ENCODE data around the gene DCAF12. TPM values are rescaled to one million over a fixed set of nuclear protein-coding genes. Genes with fewer than 3 reads are reported as not detected.
"Not testable (repeated sequence)": the region's sequence is repeated elsewhere in the genome, so short reads cannot be mapped to it uniquely, and the experiment has no call there.

Gene DCAF12
- total RNA-seq, 4 donors from 2014 or later: 6.4 to 35.3 (median 30.3) TPM

GRCh38 chr9:34139477-34140146, 13.1 kb upstream of the DCAF12 start:
- Histone ChIP-seq H3K27ac (no peak overlapping the region), H3K36me3 (no peaks in the 10 kb centered on the region), H3K4me1 (no peaks in the 10 kb centered on the region), H3K9me3 (no peaks in the 10 kb centered on the region), H3K27me3 (no peaks in the 10 kb centered on the region), H3K4me3 (no peak overlapping the region)
- no peak for TF ChIP-seq POLR2A (IDR thresholded peaks at IDR 0.05)
- TF ChIP-seq CTCF (IDR thresholded peaks at IDR 0.05): no peak
- no peak for DNase-seq
- intact Hi-C loops (cut with DNase I; ENCODE audit: low total_unique reads): no loop called here

- H3K27ac ChIP-seq; H3K27me3 ChIP-seq; H3K4me3 ChIP-seq; H3K36me3 ChIP-seq; H3K4me1 ChIP-seq; H3K9me3 ChIP-seq; DNase-seq; intact Hi-C loops (cut with DNase I; ENCODE audit: low total_unique reads): not testable (repeated sequence)
These were observed 12.1 kb upstream of the DCAF12 start for GRCh38 chr9:34138644-34139043.

DNA sequence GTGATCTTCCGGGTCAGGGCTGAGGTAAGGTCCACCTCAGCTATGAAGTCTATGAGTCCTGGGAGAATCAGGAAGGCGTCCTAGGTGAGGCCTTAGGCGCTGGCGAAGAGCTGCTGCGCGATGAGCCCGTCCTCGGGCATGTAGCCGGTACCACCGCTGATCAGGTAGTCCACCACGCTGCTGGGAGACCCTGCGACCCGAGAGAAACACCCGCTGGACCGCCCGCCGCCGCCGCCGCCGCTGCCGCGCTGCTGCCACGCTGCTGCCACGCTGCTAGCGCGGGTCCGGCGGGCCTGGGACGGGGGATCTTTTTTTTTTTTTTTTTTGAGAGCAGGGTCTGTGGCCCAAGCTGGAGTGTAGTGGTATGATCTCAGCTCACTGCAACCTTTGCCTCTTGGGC, 8.0 kb upstream of the DCAF12 start:
- no peak overlapping the region for H3K27ac ChIP-seq
- TF ChIP-seq CTCF (IDR thresholded peaks at IDR 0.05) (no peak), POLR2A (IDR thresholded peaks at IDR 0.05) (no peak)
- no peaks in the 10 kb centered on the region for H3K27me3 ChIP-seq
- no peaks in the 10 kb centered on the region for H3K36me3 ChIP-seq
- no peaks in the 10 kb centered on the region for H3K9me3 ChIP-seq
- intact Hi-C loops (cut with DNase I; ENCODE audit: low total_unique reads): no loop called here
- H3K4me3 ChIP-seq: no peak overlapping the region
- no peaks in the 10 kb centered on the region for H3K4me1 ChIP-seq
- DNase-seq: no peak

DNA sequence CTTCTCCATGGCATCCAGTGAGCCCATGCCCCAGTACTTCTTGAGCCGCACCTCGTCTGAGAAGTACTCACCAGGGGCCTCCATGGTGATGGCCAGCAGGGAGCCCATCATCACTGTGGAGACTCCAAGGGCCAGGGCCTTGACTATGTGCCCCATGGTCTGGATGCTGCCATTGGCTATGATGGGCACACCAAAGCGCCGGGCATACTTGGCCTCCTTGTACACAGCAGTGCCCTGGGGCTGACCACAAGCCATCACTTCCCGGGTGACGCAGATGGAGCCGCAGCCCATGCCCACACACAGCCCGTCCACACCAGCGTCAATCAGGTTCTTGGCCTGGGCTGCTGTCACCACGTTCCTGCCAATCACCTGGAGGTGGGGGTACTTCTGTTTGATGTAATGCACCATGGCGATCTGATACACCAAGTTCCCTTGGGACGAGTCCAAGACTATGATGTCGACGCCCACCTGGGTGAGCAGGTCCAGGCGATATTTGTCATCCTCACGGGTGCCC, 7.0 kb upstream of the DCAF12 start:
- intact Hi-C loops (cut with DNase I; ENCODE audit: low total_unique reads): no loop called here
- H3K27ac ChIP-seq: no peak overlapping the region
- no peak for DNase-seq
- H3K4me1 ChIP-seq: no peaks in the 10 kb centered on the region
- H3K4me3 ChIP-seq: no peak overlapping the region
- H3K36me3 ChIP-seq: no peaks in the 10 kb centered on the region
- no peak for TF ChIP-seq POLR2A (IDR thresholded peaks at IDR 0.05)
- TF ChIP-seq CTCF (IDR thresholded peaks at IDR 0.05): no peak
- H3K27me3 ChIP-seq: no peaks in the 10 kb centered on the region
- no peaks in the 10 kb centered on the region for H3K9me3 ChIP-seq

- Histone ChIP-seq H3K27me3 (no peaks in the 10 kb centered on the region), H3K27ac (no peak overlapping the region), H3K36me3 (no peaks in the 10 kb centered on the region), H3K4me1 (no peaks in the 10 kb centered on the region), H3K4me3 (no peak overlapping the region), H3K9me3 (no peaks in the 10 kb centered on the region)
- intact Hi-C loops (cut with DNase I; ENCODE audit: low total_unique reads): no loop called here
- no peak for DNase-seq
- TF ChIP-seq CTCF (IDR thresholded peaks at IDR 0.05): no peak
- TF ChIP-seq POLR2A (IDR thresholded peaks at IDR 0.05): no peak
These were observed 5.1 kb upstream of the DCAF12 start for GRCh38 chr9:34131571-34131970.

Measured in uterus (tissue), 4 donors.